ENCODE measurements around the gene SARS2. TPM values are rescaled to one million over a fixed set of nuclear protein-coding genes. Genes with fewer than 3 reads are reported as not detected.

SARS2 gene
- total RNA-seq, 4 donors from 2014 or later, result 11.7 to 23.3 (median 20.0) TPM

DNA sequence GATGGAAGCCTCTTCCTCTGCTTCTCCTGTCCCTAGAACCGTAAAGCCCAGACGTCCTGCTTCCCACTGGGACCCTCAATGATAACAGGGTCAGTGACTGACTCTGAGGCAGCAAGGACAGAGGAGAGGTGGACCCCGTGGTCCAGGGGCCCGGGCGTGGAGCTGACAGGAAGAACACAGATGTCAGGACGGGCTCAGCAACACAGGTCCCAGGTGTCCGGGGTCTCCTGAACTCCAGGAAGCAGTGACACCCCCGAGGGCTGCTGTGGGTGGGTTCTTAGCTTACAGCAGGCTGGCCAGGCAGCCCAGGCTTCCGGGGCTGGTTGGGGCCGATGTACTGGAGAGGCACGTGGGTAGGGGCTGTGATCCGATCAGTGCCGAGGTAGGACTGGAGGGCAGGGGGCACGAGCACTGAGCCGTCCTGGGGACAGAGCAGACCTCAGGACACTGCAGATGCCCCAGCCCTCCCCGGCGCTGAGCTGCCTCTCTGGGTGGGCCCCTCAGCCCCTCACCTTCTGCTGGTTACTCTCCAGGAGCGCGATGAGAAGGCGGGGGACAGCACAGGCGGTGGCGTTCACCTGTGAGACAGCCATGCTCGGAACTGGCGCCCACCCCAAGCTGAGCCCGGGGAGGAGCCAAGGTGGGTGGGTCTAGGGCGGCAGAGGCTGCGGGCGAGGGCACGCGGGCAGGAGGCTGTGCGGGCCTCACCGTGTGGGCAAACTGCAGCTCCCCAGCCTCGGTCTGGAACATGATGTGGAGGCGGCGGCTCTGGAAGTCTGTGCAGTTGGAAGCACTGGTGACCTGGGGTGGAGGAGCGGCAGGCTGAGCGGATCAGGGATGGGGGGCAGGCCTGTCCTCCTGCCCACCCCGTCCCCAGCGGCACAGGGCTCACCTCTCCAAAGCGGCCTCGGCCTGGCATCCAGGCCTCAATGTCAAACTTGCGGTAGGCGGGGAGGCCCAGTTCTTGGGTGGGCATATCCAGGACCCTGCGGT, 14.9 kb downstream of the SARS2 start:
- no peak for DNase-seq (ENCODE audit: low spot score in 2 of 2)
- intact Hi-C loops (cut with DNase I; ENCODE audit: low total_unique reads), result no loop called here
- TF ChIP-seq, protein P1, sequence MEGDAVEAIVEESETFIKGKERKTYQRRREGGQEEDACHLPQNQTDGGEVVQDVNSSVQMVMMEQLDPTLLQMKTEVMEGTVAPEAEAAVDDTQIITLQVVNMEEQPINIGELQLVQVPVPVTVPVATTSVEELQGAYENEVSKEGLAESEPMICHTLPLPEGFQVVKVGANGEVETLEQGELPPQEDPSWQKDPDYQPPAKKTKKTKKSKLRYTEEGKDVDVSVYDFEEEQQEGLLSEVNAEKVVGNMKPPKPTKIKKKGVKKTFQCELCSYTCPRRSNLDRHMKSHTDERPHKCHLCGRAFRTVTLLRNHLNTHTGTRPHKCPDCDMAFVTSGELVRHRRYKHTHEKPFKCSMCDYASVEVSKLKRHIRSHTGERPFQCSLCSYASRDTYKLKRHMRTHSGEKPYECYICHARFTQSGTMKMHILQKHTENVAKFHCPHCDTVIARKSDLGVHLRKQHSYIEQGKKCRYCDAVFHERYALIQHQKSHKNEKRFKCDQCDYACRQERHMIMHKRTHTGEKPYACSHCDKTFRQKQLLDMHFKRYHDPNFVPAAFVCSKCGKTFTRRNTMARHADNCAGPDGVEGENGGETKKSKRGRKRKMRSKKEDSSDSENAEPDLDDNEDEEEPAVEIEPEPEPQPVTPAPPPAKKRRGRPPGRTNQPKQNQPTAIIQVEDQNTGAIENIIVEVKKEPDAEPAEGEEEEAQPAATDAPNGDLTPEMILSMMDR (IDR thresholded peaks at IDR 0.05), result no peak
- 87 to 90% methylated on average over 37 to 38 of the region's 44 CpGs for WGBS, 2 donors
- H3K4me3 ChIP-seq (ENCODE audit: low read depth, poor library complexity, severe bottlenecking), result no peak overlapping the region

- DNase-seq (ENCODE audit: low spot score in 2 of 2), result no peak
- H3K4me3 ChIP-seq (ENCODE audit: low read depth, poor library complexity, severe bottlenecking), result no peak overlapping the region
- TF ChIP-seq, protein P1 (IDR thresholded peaks at IDR 0.05), result no peak
- intact Hi-C loops (cut with DNase I; ENCODE audit: low total_unique reads), result no loop called here
- WGBS, 2 donors, result 94 to 96% methylated on average over 8 of the region's 8 CpGs
These were observed 16.6 kb downstream of the SARS2 start for GRCh38 chr19:38913958-38914357.

DNA sequence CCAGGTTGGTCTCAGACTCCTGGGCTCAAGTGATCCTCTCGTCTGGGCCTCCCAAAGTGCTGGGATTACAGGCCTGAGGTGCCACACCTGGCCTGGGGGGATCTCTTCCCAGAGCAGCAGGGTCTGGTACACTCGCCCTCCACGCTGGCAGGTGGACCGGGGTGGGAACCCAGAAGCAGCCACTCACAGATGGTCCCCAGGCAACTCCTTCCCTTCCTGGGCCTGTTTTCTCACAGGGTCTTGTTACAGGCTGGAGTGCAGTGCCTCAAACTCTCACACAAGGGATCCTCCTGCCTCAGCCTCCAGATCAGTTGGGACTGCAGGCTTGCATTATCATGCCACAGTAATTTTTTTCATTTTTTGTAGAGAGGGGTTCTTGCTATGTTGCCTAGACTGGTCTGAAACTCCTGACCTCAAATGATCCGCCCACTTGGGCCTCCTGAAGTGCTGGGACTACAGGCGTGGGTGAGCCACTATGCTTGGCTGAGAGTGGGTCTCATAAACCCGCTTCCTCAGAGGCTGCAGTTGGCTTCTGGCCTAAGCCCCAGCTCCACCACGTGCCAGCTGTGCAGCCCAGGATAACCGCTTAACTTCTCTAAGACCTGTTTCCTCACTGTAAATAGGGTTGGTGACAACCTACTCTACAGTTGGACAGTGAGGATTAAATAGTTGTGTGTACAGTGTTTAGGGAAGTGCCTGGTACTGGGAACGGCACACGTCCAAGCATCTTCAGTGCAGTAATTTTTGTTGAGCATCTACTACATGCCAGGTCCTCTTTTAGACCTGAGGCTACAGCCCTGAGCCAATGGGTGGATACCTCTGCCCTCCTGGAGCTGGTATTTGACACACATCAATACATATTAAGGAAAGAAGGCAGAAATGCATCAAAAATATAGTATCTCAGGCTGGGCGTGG, 17.7 kb downstream of the SARS2 start:
- TF ChIP-seq, protein P1 (IDR thresholded peaks at IDR 0.05), result no peak
- TF ChIP-seq POLR2A (IDR thresholded peaks at IDR 0.05), result no peak
- no peak overlapping the region for H3K4me3 ChIP-seq (ENCODE audit: low read depth, poor library complexity, severe bottlenecking)
- intact Hi-C loops (cut with DNase I; ENCODE audit: low total_unique reads), result no loop called here
- no peak for DNase-seq (ENCODE audit: low spot score in 2 of 2)
- 65 to 76% methylated on average over 12 of the region's 12 CpGs for WGBS, 2 donors

- H3K4me3 ChIP-seq (ENCODE audit: low read depth, poor library complexity, severe bottlenecking), result no peak overlapping the region
- intact Hi-C loops (cut with DNase I; ENCODE audit: low total_unique reads), result no loop called here
- 62 to 77% methylated on average over 16 of the region's 16 CpGs for WGBS, 2 donors
- TF ChIP-seq POLR2A (IDR thresholded peaks at IDR 0.05), result no peak
- TF ChIP-seq, protein P1 (IDR thresholded peaks at IDR 0.05), result no peak
- no peak for DNase-seq (ENCODE audit: low spot score in 2 of 2)
These were observed 19.1 kb downstream of the SARS2 start for GRCh38 chr19:38911388-38912001.

GRCh38 chr19:38910488-38910887, 20.1 kb downstream of the SARS2 start:
- 87% methylated on average over 12 of the region's 12 CpGs for WGBS, 2 donors
- no peak for TF ChIP-seq POLR2A (IDR thresholded peaks at IDR 0.05)
- TF ChIP-seq, protein P1 (IDR thresholded peaks at IDR 0.05), result no peak
- intact Hi-C loops (cut with DNase I; ENCODE audit: low total_unique reads), result no loop called here
- DNase-seq (ENCODE audit: low spot score in 2 of 2), result no peak
- H3K4me3 ChIP-seq (ENCODE audit: low read depth, poor library complexity, severe bottlenecking), result no peak overlapping the region
